Suppressor macrophage treated with lipopolysaccharide for 1 hour (primary cell): ENCODE data around the gene CYP2A13.
"Not testable (repeated sequence)": the region's sequence is repeated elsewhere in the genome, so short reads cannot be mapped to it uniquely, and the experiment has no call there.

ENCODE experiments used
- DNase-seq, 3 donors: peaks; one replicate each; pipeline ENCODE4 v3.0.0-alpha.2; 2020 to 2022

CYP2A13 gene

GRCh38 chr19:41122846-41123245 is 34.6 kb downstream of the CYP2A13 start:
- not testable (repeated sequence) for DNase-seq

GRCh38 chr19:41123716-41124294 is 35.6 kb downstream of the CYP2A13 start:
- DNase-seq = peak; percentile 18 to 56 (median 44)

- peak; percentile 40 to 54 (median 51) for DNase-seq
Observed at GRCh38 chr19:41126765-41127203, 38.5 kb downstream of the CYP2A13 start.

GRCh38 chr19:41127362-41127761 is 39.1 kb downstream of the CYP2A13 start:
- not testable (repeated sequence) for DNase-seq

- DNase-seq = peak; percentile 94 to 96 (median 95)
Observed at GRCh38 chr19:41127801-41128300, 39.6 kb downstream of the CYP2A13 start.

- no peak for DNase-seq
Observed at GRCh38 chr19:41128692-41129091, 40.4 kb downstream of the CYP2A13 start.

GRCh38 chr19:41131186-41131585 is 42.9 kb downstream of the CYP2A13 start:
- DNase-seq = no peak

GRCh38 chr19:41133260-41133659 is 45.0 kb downstream of the CYP2A13 start:
- no peak for DNase-seq

- DNase-seq = no peak
Observed at GRCh38 chr19:41134616-41135015, 46.4 kb downstream of the CYP2A13 start.

GRCh38 chr19:41135390-41136384 is 47.4 kb downstream of the CYP2A13 start:
- peak; percentile 46 to 65 (median 64) for DNase-seq

GRCh38 chr19:41136636-41137455 is 48.6 kb downstream of the CYP2A13 start:
- no peak for DNase-seq

- peak; percentile 88 to 94 (median 94) for DNase-seq
Observed at GRCh38 chr19:41144403-41144802, 56.2 kb downstream of the CYP2A13 start.
